Ovary (tissue), 3 donors: Measurements from ENCODE around the gene HTR2A.

ENCODE experiments used
- POLR2A ChIP-seq: fragments of 450-650 bp; IDR thresholded peaks from one replicate; pipeline ENCODE4 v1.6.1; 2017; ENCODE audit warnings: antibody characterized with exemption, mild to moderate bottlenecking, moderate library complexity
- TF ChIP-seq, protein P1 (sequence below), 3 donors: fragments of 450-650 bp in 2 of 3; fragments of 200-600 bp in 1 of 3; IDR thresholded peaks; one replicate each; pipeline versions ENCODE4 v1.5.1 to v1.8.0; 2016 to 2022; ENCODE audit warnings: antibody characterized with exemption in 3 of 3, mild to moderate bottlenecking in 1 of 3
- donor health status: DM: no; HTN: no; CAD: no.

DNA sequence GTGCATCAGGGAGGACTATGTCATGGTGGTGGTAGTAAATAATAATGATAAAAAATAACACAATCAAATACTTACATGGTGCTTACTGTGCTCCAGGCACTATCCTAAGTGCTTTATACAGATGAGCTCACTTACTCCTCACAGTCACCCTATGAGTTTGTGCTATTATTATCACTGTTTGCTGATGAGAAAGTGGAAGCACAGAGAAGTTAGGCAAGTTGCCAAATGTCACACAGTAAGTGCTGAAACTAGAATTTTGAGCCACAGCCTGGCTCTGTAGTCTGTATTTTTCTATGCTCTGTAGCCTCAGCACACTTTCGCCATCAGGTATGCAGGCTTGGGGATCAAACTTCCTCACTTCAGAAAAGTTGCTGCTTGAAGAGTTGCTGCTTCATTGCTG, 46.6 kb downstream of the HTR2A start:
- TF ChIP-seq, protein P1, sequence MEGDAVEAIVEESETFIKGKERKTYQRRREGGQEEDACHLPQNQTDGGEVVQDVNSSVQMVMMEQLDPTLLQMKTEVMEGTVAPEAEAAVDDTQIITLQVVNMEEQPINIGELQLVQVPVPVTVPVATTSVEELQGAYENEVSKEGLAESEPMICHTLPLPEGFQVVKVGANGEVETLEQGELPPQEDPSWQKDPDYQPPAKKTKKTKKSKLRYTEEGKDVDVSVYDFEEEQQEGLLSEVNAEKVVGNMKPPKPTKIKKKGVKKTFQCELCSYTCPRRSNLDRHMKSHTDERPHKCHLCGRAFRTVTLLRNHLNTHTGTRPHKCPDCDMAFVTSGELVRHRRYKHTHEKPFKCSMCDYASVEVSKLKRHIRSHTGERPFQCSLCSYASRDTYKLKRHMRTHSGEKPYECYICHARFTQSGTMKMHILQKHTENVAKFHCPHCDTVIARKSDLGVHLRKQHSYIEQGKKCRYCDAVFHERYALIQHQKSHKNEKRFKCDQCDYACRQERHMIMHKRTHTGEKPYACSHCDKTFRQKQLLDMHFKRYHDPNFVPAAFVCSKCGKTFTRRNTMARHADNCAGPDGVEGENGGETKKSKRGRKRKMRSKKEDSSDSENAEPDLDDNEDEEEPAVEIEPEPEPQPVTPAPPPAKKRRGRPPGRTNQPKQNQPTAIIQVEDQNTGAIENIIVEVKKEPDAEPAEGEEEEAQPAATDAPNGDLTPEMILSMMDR (IDR thresholded peaks at IDR 0.05): no peak
- TF ChIP-seq POLR2A: no peak
